HEK293 (cell line): ENCODE measurements around the gene HOXA10.

Experiments used
- BCL11A ChIP-seq: fragments of 450-650 bp; formaldehyde crosslinking; IDR thresholded peaks from 2 replicates; pipeline ENCODE4 v1.5.1; 2016; ENCODE audit warnings: low read depth, missing biosample characterization, missing genetic modification characterization
- GLI4 ChIP-seq: fragments of 450-650 bp; formaldehyde crosslinking; IDR thresholded peaks from 2 replicates; pipeline ENCODE4 v1.5.1; 2016; ENCODE audit warnings: missing biosample characterization, missing genetic modification characterization
- GLIS2 ChIP-seq: fragments of 450-650 bp; formaldehyde crosslinking; IDR thresholded peaks from 2 replicates; pipeline ENCODE4 v1.5.1; 2016; ENCODE audit warnings: missing biosample characterization, missing genetic modification characterization
- KLF1 ChIP-seq: fragments of 450-650 bp; formaldehyde crosslinking; IDR thresholded peaks from 2 replicates; pipeline ENCODE4 v1.5.1; 2016; ENCODE audit warnings: missing biosample characterization, missing genetic modification characterization
- MEIS1 ChIP-seq: sonication (generic); formaldehyde crosslinking; IDR thresholded peaks from 2 replicates; pipeline ENCODE4 v1.8.1; 2022; ENCODE audit warnings: missing genetic modification reagents, mild to moderate bottlenecking, borderline replicate concordance
- SP2 ChIP-seq: fragments of 450-650 bp; formaldehyde crosslinking; IDR thresholded peaks from 2 replicates; pipeline ENCODE4 v1.5.1; 2016; ENCODE audit warnings: missing biosample characterization, missing genetic modification characterization
- ZBTB17 ChIP-seq: fragments of 450-650 bp; formaldehyde crosslinking; IDR thresholded peaks from 2 replicates; pipeline ENCODE4 v1.5.1; 2016; ENCODE audit warnings: missing biosample characterization, missing genetic modification characterization
- ZBTB20 ChIP-seq: fragments of 450-650 bp; formaldehyde crosslinking; IDR thresholded peaks from 2 replicates; pipeline ENCODE4 v1.5.1; 2016; ENCODE audit warnings: missing biosample characterization, missing genetic modification characterization
- ZBTB48 ChIP-seq: fragments of 450-650 bp; formaldehyde crosslinking; IDR thresholded peaks from 2 replicates; pipeline ENCODE4 v1.5.1; 2016; ENCODE audit warnings: missing biosample characterization, missing genetic modification characterization
- ZBTB8A ChIP-seq: fragments of 450-650 bp; formaldehyde crosslinking; IDR thresholded peaks from 2 replicates; pipeline ENCODE4 v1.5.1; 2016; ENCODE audit warnings: missing biosample characterization, missing genetic modification characterization
- ZEB2 ChIP-seq: fragments of 450-650 bp; formaldehyde crosslinking; IDR thresholded peaks from 2 replicates; pipeline ENCODE4 v1.5.1; 2016; ENCODE audit warnings: missing biosample characterization, missing genetic modification characterization
- ZFP69B ChIP-seq: fragments of 450-650 bp; formaldehyde crosslinking; IDR thresholded peaks from 2 replicates; pipeline ENCODE4 v1.5.1; 2016; ENCODE audit warnings: missing biosample characterization, missing genetic modification characterization
- ZNF138 ChIP-seq: fragments of 450-650 bp; formaldehyde crosslinking; IDR thresholded peaks from 2 replicates; pipeline ENCODE4 v1.5.1; 2016; ENCODE audit warnings: missing biosample characterization, missing genetic modification characterization, borderline replicate concordance
- ZNF140 ChIP-seq: fragments of 450-650 bp; formaldehyde crosslinking; IDR thresholded peaks from 2 replicates; pipeline ENCODE4 v1.5.1; 2016; ENCODE audit warnings: missing biosample characterization, missing genetic modification characterization
- ZNF324 ChIP-seq: fragments of 450-650 bp; formaldehyde crosslinking; IDR thresholded peaks from 2 replicates; pipeline ENCODE4 v1.5.1; 2016; ENCODE audit warnings: missing biosample characterization, missing genetic modification characterization
- ZNF394 ChIP-seq: fragments of 450-650 bp; formaldehyde crosslinking; IDR thresholded peaks from 2 replicates; pipeline ENCODE4 v1.5.1; 2016; ENCODE audit warnings: missing biosample characterization, missing genetic modification characterization, mild to moderate bottlenecking, moderate library complexity, borderline replicate concordance
- ZNF501 ChIP-seq: fragments of 450-650 bp; formaldehyde crosslinking; IDR thresholded peaks from 2 replicates; pipeline ENCODE4 v1.5.1; 2016; ENCODE audit warnings: missing biosample characterization, missing genetic modification characterization
- ZNF548 ChIP-seq: fragments of 450-650 bp; formaldehyde crosslinking; IDR thresholded peaks from 2 replicates; pipeline ENCODE4 v1.5.1; 2016; ENCODE audit warnings: missing biosample characterization, missing genetic modification characterization
- ZNF747 ChIP-seq: fragments of 450-650 bp; formaldehyde crosslinking; IDR thresholded peaks from 2 replicates; pipeline ENCODE4 v1.5.1; 2016; ENCODE audit warnings: missing biosample characterization, missing genetic modification characterization
- ZNF76 ChIP-seq: fragments of 450-650 bp; formaldehyde crosslinking; IDR thresholded peaks from 2 replicates; pipeline ENCODE4; 2016; ENCODE audit warnings: low read depth, missing biosample characterization, missing genetic modification characterization, borderline replicate concordance
- ZNF791 ChIP-seq: fragments of 450-650 bp; formaldehyde crosslinking; IDR thresholded peaks from 2 replicates; pipeline ENCODE4 v1.5.1; 2016; ENCODE audit warnings: missing biosample characterization, missing genetic modification characterization
- TF ChIP-seq, protein P1 (sequence below): fragments of 450-650 bp; formaldehyde crosslinking; IDR thresholded peaks from 2 replicates; pipeline ENCODE4 v1.5.1; 2016; ENCODE audit warnings: missing biosample characterization, missing genetic modification characterization
- TF ChIP-seq, protein P2 (sequence below): fragments of 450-650 bp; formaldehyde crosslinking; IDR thresholded peaks from 2 replicates; pipeline ENCODE4 v1.5.1; 2016; ENCODE audit warnings: missing biosample characterization, missing genetic modification characterization
- TF ChIP-seq, protein P3 (sequence below): fragments of 450-650 bp; formaldehyde crosslinking; IDR thresholded peaks from 2 replicates; pipeline ENCODE4 v1.5.1; 2016; ENCODE audit warnings: missing biosample characterization, missing genetic modification characterization
- TF ChIP-seq, protein P4 (sequence below): fragments of 450-650 bp; formaldehyde crosslinking; IDR thresholded peaks from 2 replicates; pipeline ENCODE4 v1.5.1; 2017; ENCODE audit warnings: missing biosample characterization, missing genetic modification characterization
- TF ChIP-seq, protein P5 (sequence below): fragments of 450-650 bp; formaldehyde crosslinking; optimal IDR thresholded peaks from 2 replicates; pipeline ENCODE3; 2016; ENCODE audit warnings: missing biosample characterization, mild to moderate bottlenecking, missing genetic modification characterization
- TF ChIP-seq, protein P6 (sequence below): fragments of 450-650 bp; formaldehyde crosslinking; IDR thresholded peaks from 2 replicates; pipeline ENCODE4 v1.5.1; 2017; ENCODE audit warnings: missing biosample characterization, missing genetic modification characterization

HOXA10 gene

DNA sequence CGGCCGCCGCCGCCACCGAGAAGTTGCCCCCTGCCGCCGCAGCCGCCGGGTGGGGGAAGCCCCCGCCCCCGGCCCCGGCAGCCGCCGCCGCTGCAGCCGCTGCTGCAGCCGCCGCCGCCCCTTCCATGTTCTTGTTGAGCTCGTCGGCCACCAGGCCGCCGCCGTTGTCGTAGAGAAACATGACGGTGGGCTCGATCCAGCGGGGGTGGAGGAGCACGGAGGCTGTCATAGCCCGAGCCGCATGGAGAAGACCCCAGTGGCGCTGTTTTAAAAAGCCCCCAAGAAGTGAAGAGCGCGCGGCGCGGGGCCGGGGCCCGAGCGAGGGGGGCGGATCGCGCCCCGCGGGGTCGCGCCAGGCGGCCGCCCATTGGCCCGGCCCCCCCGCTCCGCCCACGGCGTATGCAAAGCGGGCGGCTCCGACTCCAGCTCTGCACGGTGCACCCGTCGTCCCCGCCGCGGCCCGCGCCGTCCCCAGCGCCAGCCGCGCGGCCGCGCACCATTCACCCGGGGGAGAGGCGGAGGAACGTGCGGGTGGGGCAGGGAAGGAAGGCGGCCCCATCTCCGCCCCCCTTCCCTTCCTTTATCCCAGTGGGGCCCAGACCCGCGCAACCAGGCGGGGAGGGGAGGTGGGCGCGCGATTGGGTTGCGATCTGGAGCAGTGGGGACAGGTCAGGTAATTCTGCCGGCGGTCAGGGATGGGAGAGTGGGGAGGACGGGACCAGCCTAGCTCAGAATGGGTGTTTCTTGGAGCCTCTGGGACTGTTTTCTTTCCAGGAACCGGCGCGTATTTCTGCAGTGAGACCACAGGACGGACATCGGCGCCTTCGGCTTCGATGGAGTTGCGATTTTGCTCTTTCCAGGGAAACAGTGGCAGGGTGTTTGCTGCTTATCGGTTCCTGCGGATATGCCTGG lies 26.0 kb upstream of the HOXA10 start, which contains the start of gene HOXA13 (continued):
- TF ChIP-seq ZFP69B (peak; percentile 98), KLF1 (tag by site-specific recombination) (peak; percentile 88), SP2 (tag by site-specific recombination) (peak; percentile 51; the same call in 1 of the 2 replicates), ZBTB8A (tag by site-specific recombination) (peak; percentile 71; the same call in 1 of the 2 replicates), ZBTB17 (peak; percentile 55; the same call in 1 of the 2 replicates), ZNF548 (tag by site-specific recombination) (no peak), ZNF324 (tag by site-specific recombination) (no peak), ZNF394 (tag by site-specific recombination) (no peak), GLIS2 (tag by site-specific recombination) (peak; percentile 78), GLI4 (tag by site-specific recombination) (no peak), ZNF747 (tag by site-specific recombination) (no peak), MEIS1 (no peak), ZBTB48 (tag by site-specific recombination) (0 out of 2 replicates have a peak, but pooled peaks have one; percentile 35), ZNF501 (tag by site-specific recombination) (peak; percentile 40; the same call in 1 of the 2 replicates), ZEB2 (0 out of 2 replicates have a peak, but pooled peaks have one; percentile 30), ZNF138 (no peak), ZNF76 (tag by site-specific recombination) (peak; percentile 70), ZNF791 (tag by site-specific recombination) (no peak), ZBTB20 (tag by site-specific recombination) (peak; percentile 76), BCL11A (tag by site-specific recombination) (peak; percentile 8; the same call in 1 of the 2 replicates), ZNF140 (tag by site-specific recombination) (no peak)
- TF ChIP-seq, protein P1, sequence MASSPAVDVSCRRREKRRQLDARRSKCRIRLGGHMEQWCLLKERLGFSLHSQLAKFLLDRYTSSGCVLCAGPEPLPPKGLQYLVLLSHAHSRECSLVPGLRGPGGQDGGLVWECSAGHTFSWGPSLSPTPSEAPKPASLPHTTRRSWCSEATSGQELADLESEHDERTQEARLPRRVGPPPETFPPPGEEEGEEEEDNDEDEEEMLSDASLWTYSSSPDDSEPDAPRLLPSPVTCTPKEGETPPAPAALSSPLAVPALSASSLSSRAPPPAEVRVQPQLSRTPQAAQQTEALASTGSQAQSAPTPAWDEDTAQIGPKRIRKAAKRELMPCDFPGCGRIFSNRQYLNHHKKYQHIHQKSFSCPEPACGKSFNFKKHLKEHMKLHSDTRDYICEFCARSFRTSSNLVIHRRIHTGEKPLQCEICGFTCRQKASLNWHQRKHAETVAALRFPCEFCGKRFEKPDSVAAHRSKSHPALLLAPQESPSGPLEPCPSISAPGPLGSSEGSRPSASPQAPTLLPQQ: peak; percentile 99
- TF ChIP-seq, protein P2, sequence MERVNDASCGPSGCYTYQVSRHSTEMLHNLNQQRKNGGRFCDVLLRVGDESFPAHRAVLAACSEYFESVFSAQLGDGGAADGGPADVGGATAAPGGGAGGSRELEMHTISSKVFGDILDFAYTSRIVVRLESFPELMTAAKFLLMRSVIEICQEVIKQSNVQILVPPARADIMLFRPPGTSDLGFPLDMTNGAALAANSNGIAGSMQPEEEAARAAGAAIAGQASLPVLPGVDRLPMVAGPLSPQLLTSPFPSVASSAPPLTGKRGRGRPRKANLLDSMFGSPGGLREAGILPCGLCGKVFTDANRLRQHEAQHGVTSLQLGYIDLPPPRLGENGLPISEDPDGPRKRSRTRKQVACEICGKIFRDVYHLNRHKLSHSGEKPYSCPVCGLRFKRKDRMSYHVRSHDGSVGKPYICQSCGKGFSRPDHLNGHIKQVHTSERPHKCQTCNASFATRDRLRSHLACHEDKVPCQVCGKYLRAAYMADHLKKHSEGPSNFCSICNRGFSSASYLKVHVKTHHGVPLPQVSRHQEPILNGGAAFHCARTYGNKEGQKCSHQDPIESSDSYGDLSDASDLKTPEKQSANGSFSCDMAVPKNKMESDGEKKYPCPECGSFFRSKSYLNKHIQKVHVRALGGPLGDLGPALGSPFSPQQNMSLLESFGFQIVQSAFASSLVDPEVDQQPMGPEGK (tag by site-specific recombination): peak; percentile 88
- TF ChIP-seq, protein P3, sequence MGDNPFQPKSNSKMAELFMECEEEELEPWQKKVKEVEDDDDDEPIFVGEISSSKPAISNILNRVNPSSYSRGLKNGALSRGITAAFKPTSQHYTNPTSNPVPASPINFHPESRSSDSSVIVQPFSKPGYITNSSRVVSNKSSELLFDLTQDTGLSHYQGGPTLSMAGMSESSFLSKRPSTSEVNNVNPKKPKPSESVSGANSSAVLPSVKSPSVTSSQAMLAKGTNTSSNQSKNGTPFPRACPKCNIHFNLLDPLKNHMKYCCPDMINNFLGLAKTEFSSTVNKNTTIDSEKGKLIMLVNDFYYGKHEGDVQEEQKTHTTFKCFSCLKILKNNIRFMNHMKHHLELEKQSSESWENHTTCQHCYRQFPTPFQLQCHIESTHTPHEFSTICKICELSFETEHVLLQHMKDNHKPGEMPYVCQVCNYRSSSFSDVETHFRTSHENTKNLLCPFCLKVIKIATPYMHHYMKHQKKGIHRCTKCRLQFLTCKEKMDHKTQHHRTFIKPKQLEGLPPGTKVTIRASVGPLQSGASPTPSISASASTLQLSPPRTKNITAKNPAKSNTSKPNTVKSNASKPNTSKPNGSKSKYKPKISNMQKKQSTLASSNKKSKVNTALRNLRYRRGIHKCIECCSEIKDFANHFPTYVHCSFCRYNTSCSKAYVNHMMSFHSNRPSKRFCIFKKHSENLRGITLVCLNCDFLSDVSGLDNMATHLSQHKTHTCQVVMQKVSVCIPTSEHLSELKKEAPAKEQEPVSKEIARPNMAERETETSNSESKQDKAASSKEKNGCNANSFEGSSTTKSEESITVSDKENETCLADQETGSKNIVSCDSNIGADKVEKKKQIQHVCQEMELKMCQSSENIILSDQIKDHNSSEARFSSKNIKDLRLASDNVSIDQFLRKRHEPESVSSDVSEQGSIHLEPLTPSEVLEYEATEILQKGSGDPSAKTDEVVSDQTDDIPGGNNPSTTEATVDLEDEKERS (tag by site-specific recombination): no peak
- TF ChIP-seq, protein P4, sequence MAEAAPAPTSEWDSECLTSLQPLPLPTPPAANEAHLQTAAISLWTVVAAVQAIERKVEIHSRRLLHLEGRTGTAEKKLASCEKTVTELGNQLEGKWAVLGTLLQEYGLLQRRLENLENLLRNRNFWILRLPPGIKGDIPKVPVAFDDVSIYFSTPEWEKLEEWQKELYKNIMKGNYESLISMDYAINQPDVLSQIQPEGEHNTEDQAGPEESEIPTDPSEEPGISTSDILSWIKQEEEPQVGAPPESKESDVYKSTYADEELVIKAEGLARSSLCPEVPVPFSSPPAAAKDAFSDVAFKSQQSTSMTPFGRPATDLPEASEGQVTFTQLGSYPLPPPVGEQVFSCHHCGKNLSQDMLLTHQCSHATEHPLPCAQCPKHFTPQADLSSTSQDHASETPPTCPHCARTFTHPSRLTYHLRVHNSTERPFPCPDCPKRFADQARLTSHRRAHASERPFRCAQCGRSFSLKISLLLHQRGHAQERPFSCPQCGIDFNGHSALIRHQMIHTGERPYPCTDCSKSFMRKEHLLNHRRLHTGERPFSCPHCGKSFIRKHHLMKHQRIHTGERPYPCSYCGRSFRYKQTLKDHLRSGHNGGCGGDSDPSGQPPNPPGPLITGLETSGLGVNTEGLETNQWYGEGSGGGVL (tag by site-specific recombination): peak; percentile 74
- TF ChIP-seq, protein P5, sequence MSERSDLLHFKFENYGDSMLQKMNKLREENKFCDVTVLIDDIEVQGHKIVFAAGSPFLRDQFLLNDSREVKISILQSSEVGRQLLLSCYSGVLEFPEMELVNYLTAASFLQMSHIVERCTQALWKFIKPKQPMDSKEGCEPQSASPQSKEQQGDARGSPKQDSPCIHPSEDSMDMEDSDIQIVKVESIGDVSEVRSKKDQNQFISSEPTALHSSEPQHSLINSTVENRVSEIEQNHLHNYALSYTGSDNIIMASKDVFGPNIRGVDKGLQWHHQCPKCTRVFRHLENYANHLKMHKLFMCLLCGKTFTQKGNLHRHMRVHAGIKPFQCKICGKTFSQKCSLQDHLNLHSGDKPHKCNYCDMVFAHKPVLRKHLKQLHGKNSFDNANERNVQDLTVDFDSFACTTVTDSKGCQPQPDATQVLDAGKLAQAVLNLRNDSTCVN (tag by site-specific recombination): peak; percentile 87
- TF ChIP-seq, protein P6, sequence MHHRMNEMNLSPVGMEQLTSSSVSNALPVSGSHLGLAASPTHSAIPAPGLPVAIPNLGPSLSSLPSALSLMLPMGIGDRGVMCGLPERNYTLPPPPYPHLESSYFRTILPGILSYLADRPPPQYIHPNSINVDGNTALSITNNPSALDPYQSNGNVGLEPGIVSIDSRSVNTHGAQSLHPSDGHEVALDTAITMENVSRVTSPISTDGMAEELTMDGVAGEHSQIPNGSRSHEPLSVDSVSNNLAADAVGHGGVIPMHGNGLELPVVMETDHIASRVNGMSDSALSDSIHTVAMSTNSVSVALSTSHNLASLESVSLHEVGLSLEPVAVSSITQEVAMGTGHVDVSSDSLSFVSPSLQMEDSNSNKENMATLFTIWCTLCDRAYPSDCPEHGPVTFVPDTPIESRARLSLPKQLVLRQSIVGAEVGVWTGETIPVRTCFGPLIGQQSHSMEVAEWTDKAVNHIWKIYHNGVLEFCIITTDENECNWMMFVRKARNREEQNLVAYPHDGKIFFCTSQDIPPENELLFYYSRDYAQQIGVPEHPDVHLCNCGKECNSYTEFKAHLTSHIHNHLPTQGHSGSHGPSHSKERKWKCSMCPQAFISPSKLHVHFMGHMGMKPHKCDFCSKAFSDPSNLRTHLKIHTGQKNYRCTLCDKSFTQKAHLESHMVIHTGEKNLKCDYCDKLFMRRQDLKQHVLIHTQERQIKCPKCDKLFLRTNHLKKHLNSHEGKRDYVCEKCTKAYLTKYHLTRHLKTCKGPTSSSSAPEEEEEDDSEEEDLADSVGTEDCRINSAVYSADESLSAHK (tag by site-specific recombination): peak; percentile 76
